ENCODE results near the gene LRWD1.

GRCh38 chr7:102431617-102432298 is 33.0 kb upstream of the LRWD1 start:
- TF ChIP-seq CTCF (IDR thresholded peaks at IDR 0.05 in 2 of 3, conservative IDR thresholded peaks at IDR 0.05 in 1 of 3; ENCODE audit: borderline replicate concordance in 1 of 3, insufficient read depth in 1 of 3, low read depth in 2 of 3, low read length in 2 of 3) = no peak
- no peak for TF ChIP-seq POLR2AphosphoS5 (IDR thresholded peaks at IDR 0.05; ENCODE audit: low read depth, low read length)
- no peak for TF ChIP-seq EGR1 (IDR thresholded peaks at IDR 0.05; ENCODE audit: low read depth)
- TF ChIP-seq POLR2A (IDR thresholded peaks at IDR 0.05; ENCODE audit: borderline replicate concordance, extremely low read depth, insufficient read depth, insufficient read length) = no peak

Data from HCT116 (cell line).